Kidney glomerular epithelial cell (primary cell): ENCODE results near the gene CEPT1.

Experiments
- DNase-seq: peaks from one replicate; lab custom pipeline; 2025; lab: John Stamatoyannopoulos, UW

CEPT1 gene

DNA sequence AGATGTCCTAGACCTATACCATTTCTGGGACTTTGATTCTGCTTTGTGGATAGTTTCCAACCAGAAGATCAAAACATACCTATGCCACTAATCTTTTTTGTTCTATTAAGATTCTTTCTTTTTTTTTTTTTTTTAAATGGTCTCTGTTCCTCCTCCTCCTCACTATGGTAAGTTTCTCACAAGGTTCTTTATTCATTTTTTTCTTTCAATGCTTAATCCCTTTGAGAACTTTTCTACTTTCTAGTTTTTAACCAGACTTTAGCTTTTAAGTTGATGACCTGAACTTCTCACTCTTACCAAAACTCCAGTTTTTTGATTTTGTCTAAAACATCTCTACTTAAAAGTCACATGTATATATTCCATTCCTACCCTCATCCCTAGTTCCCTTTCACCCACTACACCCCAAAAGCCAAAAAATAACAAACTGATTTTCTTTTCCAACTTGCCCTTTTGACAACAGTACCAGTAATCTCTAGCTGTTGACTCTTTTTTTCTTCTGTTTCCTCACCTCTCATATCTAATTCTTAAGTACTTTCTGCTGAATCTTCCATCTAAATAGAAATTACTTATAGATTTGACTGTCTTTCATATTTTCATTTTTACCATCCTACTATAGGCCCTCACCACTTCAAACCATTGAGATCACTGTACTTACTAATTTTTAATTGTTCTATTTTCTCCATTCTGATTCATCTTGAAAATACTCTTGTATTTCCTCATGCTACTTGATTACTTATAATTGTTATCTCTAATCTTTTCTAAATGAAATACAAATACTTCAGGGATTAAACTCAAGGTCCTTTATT is 6.1 kb downstream of the CEPT1 start:
- DNase-seq: no peak

GRCh38 chr1:111147948-111148347 is 7.9 kb downstream of the CEPT1 start:
- DNase-seq: no peak

DNA sequence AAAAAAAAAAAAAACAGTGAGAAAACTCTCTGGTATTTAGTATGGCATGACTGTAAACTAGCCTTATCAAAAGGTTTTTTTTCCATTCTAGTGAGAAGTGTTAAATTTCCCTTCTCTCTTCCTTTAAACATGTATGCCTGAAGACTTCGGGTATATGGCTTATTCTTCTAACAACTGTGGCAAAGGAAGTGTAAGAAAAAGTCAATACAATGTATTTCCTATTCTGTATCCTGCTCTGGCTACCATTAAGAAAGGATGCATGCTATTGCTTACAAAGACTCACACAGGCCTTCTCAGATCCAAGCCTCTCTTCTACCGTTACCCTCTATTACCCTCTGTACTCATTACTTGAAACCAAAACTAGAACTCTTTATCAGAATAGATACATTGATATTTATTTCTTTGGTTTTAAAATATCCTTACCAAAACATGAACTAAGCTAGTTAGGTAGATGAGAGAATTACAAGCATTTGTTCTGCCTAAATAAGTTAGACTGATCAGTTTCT is 8.4 kb downstream of the CEPT1 start:
- no peak for DNase-seq

- no peak for DNase-seq
Observed at GRCh38 chr1:111151838-111152237, 11.8 kb downstream of the CEPT1 start.

DNA sequence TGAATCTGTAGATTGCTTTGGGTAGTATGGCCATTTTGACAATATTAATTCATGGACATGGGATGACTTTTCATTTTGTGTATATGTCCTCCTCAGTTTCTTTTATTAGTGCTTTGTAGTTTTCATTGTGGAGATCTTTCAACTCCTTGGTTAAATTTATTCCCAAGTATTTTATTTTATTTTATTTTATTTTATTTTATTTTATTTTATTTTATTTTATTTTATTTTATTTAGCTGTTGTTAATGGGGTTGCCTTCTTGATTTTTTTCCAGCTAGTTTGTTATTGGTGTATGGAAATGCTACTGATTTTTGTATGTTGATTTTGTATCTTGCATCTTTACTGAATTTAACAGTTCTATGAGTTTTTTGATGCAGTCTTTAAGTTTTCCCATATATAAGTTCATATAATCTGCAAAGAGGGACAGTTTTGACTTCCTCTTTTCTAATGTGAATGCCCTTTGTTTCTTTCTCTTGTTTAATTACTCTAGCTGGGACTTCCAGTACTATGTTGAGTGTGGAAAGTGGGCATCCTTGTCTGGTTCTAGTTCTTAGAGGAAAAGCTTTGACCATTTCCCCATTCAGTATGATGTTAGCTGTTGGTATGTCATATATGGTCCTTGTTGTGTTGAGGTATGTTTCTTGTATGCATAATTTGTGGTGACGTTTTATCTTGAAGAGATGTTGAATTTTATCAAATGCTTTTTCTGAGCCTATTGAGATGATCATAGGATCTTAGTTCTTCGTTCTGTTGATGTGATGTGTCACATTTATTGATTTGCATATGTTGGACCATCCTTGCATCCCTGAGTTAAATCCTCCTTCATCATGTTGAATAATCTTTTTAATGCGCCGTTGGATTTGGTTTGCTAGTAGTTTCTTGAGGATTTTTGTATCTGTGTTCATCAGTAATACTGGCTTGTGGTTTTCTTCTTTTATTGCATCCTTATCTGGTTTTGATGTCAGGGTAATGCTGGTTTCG is 14.3 kb downstream of the CEPT1 start:
- no peak for DNase-seq

DNA sequence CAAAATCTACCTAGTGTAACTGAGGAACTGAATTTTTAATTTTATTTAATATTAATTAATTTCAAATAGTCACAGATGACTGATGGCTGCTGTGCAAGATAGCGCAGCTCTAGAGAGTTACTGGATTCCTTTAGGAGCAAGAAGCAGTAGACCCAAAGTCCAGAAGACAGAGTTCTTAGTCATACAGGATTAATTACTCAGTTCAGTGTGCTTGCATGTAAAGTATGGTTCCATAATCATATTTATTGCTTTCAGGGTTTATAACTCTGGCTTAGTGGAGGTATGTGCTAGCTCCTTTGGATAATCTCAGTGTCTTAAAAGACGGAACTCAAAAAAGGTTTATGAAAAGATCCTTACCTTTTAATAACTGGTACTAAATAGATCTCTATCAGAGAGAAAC is 17.4 kb downstream of the CEPT1 start:
- DNase-seq: no peak

DNA sequence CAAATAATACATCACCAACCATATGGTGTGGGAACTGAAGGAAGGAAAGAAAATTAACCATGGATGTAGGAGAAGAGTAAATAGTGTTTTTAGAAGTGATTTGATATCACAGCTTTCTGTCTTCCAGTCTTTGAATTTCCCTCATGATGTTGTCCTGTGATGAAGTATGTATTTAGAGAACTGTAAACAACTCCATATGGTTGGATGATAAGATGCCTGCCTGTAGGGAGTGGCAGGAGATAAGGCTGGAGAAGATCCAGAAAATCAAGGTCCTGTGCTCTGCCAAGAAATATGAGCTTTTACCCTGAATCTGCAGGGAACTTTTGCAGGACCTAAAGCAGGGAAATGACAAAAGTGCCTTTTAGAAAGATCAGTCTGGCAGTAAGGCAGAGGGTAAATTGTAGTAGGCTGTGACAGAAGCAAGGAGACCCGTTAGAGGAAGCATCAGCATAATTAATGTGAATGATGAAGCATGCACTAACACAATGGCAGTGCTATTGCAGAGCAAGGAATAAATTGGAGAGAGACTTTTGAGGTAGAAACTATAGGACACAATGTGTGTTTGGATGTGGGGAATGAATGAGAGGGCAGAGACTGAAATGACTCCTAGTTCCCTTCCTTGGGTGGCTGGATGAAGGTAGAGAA is 21.9 kb downstream of the CEPT1 start:
- no peak for DNase-seq

DNA sequence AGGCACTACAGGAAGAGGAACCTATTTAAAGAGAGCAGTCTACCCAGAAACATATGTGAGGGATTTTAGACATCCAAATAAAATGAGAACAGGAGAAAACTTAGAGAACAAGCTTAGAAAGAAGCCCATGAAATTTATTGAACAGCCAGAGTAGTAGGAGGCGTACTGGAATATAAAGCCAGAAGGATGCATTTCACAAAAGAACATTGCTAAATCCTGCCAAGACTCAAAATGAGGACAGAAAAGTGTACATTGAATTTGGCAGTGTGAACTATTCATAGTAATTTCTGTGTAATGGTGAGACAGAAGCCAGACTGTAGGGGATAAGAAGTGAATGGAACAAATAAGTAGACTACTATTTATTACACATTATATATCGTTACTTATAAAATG is 22.5 kb downstream of the CEPT1 start:
- DNase-seq: no peak

- DNase-seq: no peak
Observed at GRCh38 chr1:111163363-111163762, 23.3 kb downstream of the CEPT1 start.

DNA sequence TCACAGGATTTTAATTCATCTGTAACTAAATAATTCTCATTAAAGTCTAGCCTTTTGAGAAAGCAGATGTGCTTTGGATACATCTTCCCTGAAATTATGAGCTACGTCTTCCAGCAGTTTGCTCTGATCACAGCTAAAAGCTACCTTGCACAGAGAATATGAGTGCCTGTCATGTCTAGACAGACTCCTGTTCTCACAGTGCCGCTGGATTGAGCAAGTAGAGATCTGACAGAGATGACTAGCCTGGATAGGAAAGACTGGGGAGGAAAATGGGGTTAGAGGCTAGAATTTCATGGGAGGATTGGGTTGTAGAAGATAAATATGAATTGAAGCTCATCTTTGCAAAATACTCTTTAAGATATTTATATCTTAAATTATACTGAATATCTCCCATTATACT is 24.1 kb downstream of the CEPT1 start:
- no peak for DNase-seq

GRCh38 chr1:111172463-111172862 is 32.4 kb downstream of the CEPT1 start:
- DNase-seq: no peak

DNA sequence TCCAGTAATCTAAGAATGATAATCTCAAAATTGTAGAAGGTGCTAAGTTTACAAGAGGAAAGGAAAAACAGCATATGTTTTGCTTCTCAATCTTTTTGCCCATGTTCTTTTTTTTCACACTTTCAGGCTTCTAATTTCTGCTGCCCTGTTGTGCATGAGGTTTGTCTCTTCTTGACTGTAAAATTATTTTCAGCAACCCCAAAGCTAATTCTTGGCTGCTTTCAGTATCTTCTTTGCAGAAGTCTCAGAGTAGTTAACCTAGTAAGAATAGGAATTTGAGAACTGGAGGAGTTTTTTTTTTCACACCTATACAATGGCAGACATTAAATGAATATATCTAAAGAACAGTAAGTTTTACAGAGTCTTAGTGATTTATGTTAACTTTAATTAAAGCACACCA is 34.0 kb downstream of the CEPT1 start:
- DNase-seq: no peak

DNA sequence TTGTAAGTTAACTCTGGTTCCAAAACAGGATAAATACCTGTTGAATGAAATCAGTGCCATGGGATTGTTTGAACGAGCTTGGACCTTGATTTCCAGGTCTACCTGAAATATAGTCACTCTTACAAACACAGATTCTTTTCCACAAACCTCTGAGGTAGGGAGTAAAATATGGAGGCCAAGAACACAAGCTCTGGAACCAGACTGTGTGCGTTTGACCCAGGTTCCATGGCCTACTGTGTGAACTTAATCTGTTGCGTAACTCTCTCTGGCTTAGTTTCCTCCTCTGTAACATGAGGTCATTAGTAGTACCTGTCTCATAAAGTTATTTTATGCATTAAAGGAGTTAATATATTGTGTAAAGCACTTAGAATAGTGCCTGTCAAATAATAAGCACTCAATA is 35.3 kb downstream of the CEPT1 start:
- DNase-seq: no peak

DNA sequence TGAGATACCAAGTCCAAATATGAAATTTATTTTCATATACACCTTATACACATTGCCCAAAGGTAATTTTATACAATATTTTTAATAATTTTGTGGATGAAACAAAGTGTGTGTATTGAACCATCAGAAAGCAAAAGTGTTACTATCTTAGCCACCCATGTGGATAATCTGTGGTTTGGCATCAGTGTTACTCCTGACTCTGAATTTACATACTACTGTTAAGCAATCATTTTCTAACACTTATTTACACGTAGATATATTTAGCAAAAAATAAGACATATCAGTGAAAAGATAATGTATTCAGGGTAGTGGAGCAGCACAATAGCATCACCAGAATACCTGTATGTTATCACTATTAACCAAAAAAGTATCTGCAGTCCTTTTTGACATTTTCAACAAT is 36.7 kb downstream of the CEPT1 start:
- DNase-seq: no peak

- no peak for DNase-seq
Observed at GRCh38 chr1:111179968-111180533, 40.0 kb downstream of the CEPT1 start.

GRCh38 chr1:111182052-111182451 is 42.0 kb downstream of the CEPT1 start:
- DNase-seq: no peak

- no peak for DNase-seq
Observed at GRCh38 chr1:111183308-111184069, 43.5 kb downstream of the CEPT1 start.

GRCh38 chr1:111184663-111185062 is 44.6 kb downstream of the CEPT1 start:
- no peak for DNase-seq

DNA sequence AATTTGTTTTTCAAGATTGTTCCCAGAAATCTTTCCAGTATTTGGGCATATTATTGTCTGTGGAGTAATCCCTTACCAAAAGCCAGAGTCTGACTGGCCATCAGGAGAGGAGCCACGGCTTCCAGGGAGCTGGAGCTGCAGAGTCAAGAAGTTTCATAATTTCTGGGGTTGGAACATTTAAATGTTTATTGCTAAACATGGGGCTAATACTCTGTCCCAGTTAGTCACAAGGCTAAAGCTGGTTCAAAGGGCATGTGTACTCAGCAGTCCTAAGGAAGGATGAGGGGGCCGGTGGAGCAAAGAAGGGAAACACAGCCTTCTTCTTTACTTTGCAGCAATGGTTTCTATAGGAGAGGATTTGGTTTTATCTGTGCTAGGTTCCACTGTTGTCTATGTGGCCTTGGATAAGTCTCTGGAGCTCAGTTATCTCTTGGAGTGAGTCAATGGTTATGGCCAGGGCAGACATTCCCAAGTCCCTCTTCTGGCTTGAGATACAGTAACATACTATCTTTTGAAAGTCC is 51.0 kb downstream of the CEPT1 start:
- DNase-seq: no peak

DNA sequence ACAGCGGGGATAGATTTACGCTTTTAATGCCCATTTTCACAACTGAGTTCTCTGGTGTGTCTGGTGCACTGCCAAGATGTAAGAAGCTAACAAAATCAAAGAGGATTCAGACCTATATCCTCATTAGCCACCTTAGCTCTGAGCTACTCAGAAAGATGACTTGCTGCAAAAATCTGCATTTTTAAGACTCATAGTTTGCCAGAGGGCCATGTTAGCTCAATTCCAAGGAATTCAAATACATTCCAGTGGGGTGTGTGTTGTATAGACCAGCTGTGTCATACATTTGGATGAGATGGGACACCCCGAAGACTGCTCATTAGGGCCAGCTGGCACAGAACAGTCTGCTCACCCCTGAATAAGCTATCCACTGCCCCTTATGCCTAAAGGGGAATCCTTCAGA is 51.5 kb downstream of the CEPT1 start:
- DNase-seq: no peak

- no peak for DNase-seq
Observed at GRCh38 chr1:111192074-111192473, 52.1 kb downstream of the CEPT1 start.
